ENCODE data around the gene FREY1.
"Not testable (repeated sequence)": the region's sequence is repeated elsewhere in the genome, so short reads cannot be mapped to it uniquely, and the experiment has no call there.

The FREY1 gene

GRCh38 chr11:45913942-45914635 lies 7.0 kb upstream of the FREY1 start:
- no peak overlapping the region for H3K4me3 ChIP-seq
- no peak for DNase-seq (ENCODE audit: low read depth, low spot score)
- peaks cover 3% of the 10 kb centered on the region; the same call in 1 of the 2 replicates for H3K36me3 ChIP-seq (ENCODE audit: insufficient read depth, low read length)
- H3K9ac ChIP-seq (ENCODE audit: insufficient read length): no peak overlapping the region
- H3K27ac ChIP-seq: no peak overlapping the region
- TF ChIP-seq FOXP2 (optimal IDR thresholded peaks at IDR 0.05; ENCODE audit: control extremely low read depth, extremely low read length, insufficient read depth) (no peak), POLR2AphosphoS5 (IDR thresholded peaks at IDR 0.05; ENCODE audit: borderline replicate concordance, low read depth, low read length) (no peak), EZH2 (IDR thresholded peaks at IDR 0.05) (no peak)
- H3K9me3 ChIP-seq (ENCODE audit: low read depth, low read length): no peaks in the 10 kb centered on the region

GRCh38 chr11:45913514-45913913 lies 6.4 kb upstream of the FREY1 start:
- no peak overlapping the region for H3K27ac ChIP-seq
- TF ChIP-seq EZH2 (IDR thresholded peaks at IDR 0.05) (no peak), FOXP2 (optimal IDR thresholded peaks at IDR 0.05; ENCODE audit: control extremely low read depth, extremely low read length, insufficient read depth) (no peak), POLR2AphosphoS5 (IDR thresholded peaks at IDR 0.05; ENCODE audit: borderline replicate concordance, low read depth, low read length) (no peak)
- no peak overlapping the region for H3K4me3 ChIP-seq
- DNase-seq (ENCODE audit: low read depth, low spot score): no peak
- H3K9ac ChIP-seq (ENCODE audit: insufficient read length): no peak overlapping the region
- H3K9me3 ChIP-seq (ENCODE audit: low read depth, low read length): no peaks in the 10 kb centered on the region
- peaks cover 3% of the 10 kb centered on the region; the same call in 1 of the 2 replicates for H3K36me3 ChIP-seq (ENCODE audit: insufficient read depth, low read length)

GRCh38 chr11:45910623-45911022 lies 3.6 kb upstream of the FREY1 start:
- Histone ChIP-seq H3K27ac (no peak overlapping the region), H3K9me3 (ENCODE audit: low read depth, low read length) (no peaks in the 10 kb centered on the region), H3K36me3 (ENCODE audit: insufficient read depth, low read length) (peaks cover 3% of the 10 kb centered on the region; the same call in 1 of the 2 replicates), H3K9ac (ENCODE audit: insufficient read length) (no peak overlapping the region), H3K4me3 (no peak overlapping the region)
- TF ChIP-seq EZH2 (IDR thresholded peaks at IDR 0.05) (no peak), FOXP2 (optimal IDR thresholded peaks at IDR 0.05; ENCODE audit: control extremely low read depth, extremely low read length, insufficient read depth) (no peak), POLR2AphosphoS5 (IDR thresholded peaks at IDR 0.05; ENCODE audit: borderline replicate concordance, low read depth, low read length) (no peak)
- no peak for DNase-seq (ENCODE audit: low read depth, low spot score)

GRCh38 chr11:45909594-45910475 lies 2.8 kb upstream of the FREY1 start:
- H3K9me3 ChIP-seq (ENCODE audit: low read depth, low read length): no peaks in the 10 kb centered on the region
- TF ChIP-seq FOXP2 (optimal IDR thresholded peaks at IDR 0.05; ENCODE audit: control extremely low read depth, extremely low read length, insufficient read depth) (no peak), EZH2 (IDR thresholded peaks at IDR 0.05) (no peak), POLR2AphosphoS5 (IDR thresholded peaks at IDR 0.05; ENCODE audit: borderline replicate concordance, low read depth, low read length) (no peak)

GRCh38 chr11:45907911-45908370 lies 870 bp upstream of the FREY1 start:
- H3K27ac ChIP-seq: no peak overlapping the region
- H3K9me3 ChIP-seq (ENCODE audit: low read depth, low read length): no peaks in the 10 kb centered on the region
- DNase-seq (ENCODE audit: low read depth, low spot score): no peak
- TF ChIP-seq POLR2AphosphoS5 (IDR thresholded peaks at IDR 0.05; ENCODE audit: borderline replicate concordance, low read depth, low read length): peak; percentile 24; the same call in 1 of the 2 replicates
- TF ChIP-seq EZH2 (IDR thresholded peaks at IDR 0.05): no peak
- H3K36me3 ChIP-seq (ENCODE audit: insufficient read depth, low read length): no peaks in the 10 kb centered on the region; the same call in 1 of the 2 replicates
- H3K9ac ChIP-seq (ENCODE audit: insufficient read length): no peak overlapping the region
- H3K4me3 ChIP-seq: no peak overlapping the region

More at GRCh38 chr11:45909594-45910475, 2.8 kb upstream of the FREY1 start:
- peaks cover 3% of the 10 kb centered on the region; the same call in 1 of the 2 replicates for H3K36me3 ChIP-seq (ENCODE audit: insufficient read depth, low read length)
- no peak for DNase-seq (ENCODE audit: low read depth, low spot score)
- no peak overlapping the region for H3K27ac ChIP-seq
- no peak overlapping the region for H3K4me3 ChIP-seq
- no peak overlapping the region for H3K9ac ChIP-seq (ENCODE audit: insufficient read length)

GRCh38 chr11:45906096-45906682 lies 882 bp downstream of the FREY1 start:
- no peaks in the 10 kb centered on the region for H3K9me3 ChIP-seq (ENCODE audit: low read depth, low read length)
- no peak for DNase-seq (ENCODE audit: low read depth, low spot score)
- no peak overlapping the region for H3K4me3 ChIP-seq
- H3K27ac ChIP-seq: no peak overlapping the region
- H3K9ac ChIP-seq (ENCODE audit: insufficient read length): no peak overlapping the region
- TF ChIP-seq EZH2 (IDR thresholded peaks at IDR 0.05) (no peak), POLR2AphosphoS5 (IDR thresholded peaks at IDR 0.05; ENCODE audit: borderline replicate concordance, low read depth, low read length) (no peak), FOXP2 (optimal IDR thresholded peaks at IDR 0.05; ENCODE audit: control extremely low read depth, extremely low read length, insufficient read depth) (no peak)
- H3K36me3 ChIP-seq (ENCODE audit: insufficient read depth, low read length): no peaks in the 10 kb centered on the region

GRCh38 chr11:45905576-45905975 lies 1.5 kb downstream of the FREY1 start:
- not testable (repeated sequence) for H3K27ac ChIP-seq; H3K36me3 ChIP-seq (ENCODE audit: insufficient read depth, low read length); H3K9me3 ChIP-seq (ENCODE audit: low read depth, low read length); DNase-seq (ENCODE audit: low read depth, low spot score); H3K4me3 ChIP-seq; H3K9ac ChIP-seq (ENCODE audit: insufficient read length)

GRCh38 chr11:45905095-45905494 lies 2.0 kb downstream of the FREY1 start:
- Histone ChIP-seq H3K27ac (no peak overlapping the region), H3K9ac (ENCODE audit: insufficient read length) (no peak overlapping the region), H3K9me3 (ENCODE audit: low read depth, low read length) (no peaks in the 10 kb centered on the region), H3K36me3 (ENCODE audit: insufficient read depth, low read length) (no peaks in the 10 kb centered on the region), H3K4me3 (no peak overlapping the region)
- no peak for TF ChIP-seq FOXP2 (optimal IDR thresholded peaks at IDR 0.05; ENCODE audit: control extremely low read depth, extremely low read length, insufficient read depth)
- TF ChIP-seq POLR2AphosphoS5 (IDR thresholded peaks at IDR 0.05; ENCODE audit: borderline replicate concordance, low read depth, low read length): no peak
- TF ChIP-seq EZH2 (IDR thresholded peaks at IDR 0.05): no peak
- DNase-seq (ENCODE audit: low read depth, low spot score): no peak

All from SK-N-MC (cell line).